ENCODE data around the gene MTHFD1L.
A peak's percentile ranks its signal among the peaks of the same experiment; 100 is the strongest.

Gene MTHFD1L

DNA sequence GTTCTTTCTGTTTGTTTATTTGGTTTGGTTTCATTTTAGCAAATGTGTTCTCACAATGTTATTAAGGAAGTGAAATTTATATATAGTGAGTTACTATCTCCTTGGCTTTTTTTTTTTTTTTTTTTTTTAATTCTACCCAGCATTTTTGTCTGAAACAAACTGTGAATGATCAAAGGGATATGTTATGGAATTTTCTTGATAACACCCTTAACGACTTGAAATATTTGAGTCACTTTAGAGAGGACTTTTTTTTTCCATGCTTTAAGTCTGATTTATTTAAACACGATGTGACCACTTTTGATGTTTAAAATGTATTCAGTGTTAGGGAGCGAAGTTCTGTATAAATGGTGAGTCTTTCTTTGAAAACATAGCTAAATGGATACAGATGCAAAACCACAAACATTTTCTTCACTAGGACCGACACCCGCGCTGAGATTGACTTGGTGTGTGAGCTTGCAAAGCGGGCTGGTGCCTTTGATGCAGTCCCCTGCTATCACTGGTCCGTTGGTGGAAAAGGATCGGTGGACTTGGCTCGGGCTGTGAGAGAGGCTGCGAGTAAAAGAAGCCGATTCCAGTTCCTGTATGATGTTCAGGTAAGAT lies 149.7 kb downstream of the MTHFD1L start:
- no peak for DNase-seq (ENCODE audit: low read depth)

DNA sequence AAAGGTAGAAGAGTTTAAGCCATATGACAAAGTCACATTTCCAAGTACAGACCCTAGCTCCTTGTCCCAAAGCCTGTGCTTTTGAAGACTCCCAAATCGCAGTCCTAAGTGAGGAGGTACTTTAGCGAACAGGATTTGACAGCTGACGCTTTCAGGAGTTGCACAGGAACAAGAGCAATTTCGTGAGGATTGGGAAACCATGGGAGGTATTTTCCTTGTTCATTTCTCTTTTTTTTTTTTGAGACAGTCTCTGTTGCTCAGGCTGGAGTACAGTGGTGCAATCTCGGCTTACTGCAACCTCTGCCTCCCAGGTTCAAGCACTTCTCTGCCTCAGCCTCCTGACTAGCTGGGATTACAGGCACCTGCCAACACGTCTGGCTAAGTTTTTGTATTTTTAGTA lies 150.6 kb downstream of the MTHFD1L start:
- DNase-seq (ENCODE audit: low read depth) = no peak

DNA sequence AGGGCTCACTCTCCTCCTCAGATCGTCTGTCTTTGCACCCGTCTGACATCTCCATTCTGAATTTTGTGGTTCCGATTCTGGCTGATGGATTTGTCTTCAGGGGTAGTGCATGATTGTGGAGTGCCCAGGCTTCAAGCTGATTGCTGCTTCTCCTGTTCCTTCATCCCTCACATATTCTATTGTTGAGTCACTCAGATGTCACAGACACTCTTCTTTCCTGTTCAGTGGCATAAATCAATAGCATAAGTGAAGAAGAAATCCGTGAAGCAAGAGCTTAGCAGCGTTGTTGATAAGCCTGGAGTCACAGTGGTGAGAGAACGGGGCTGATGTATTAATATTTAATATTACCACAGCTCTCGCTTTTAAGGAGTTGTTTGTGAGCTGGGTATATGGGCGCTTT lies 152.5 kb downstream of the MTHFD1L start:
- no peak for DNase-seq (ENCODE audit: low read depth)

DNA sequence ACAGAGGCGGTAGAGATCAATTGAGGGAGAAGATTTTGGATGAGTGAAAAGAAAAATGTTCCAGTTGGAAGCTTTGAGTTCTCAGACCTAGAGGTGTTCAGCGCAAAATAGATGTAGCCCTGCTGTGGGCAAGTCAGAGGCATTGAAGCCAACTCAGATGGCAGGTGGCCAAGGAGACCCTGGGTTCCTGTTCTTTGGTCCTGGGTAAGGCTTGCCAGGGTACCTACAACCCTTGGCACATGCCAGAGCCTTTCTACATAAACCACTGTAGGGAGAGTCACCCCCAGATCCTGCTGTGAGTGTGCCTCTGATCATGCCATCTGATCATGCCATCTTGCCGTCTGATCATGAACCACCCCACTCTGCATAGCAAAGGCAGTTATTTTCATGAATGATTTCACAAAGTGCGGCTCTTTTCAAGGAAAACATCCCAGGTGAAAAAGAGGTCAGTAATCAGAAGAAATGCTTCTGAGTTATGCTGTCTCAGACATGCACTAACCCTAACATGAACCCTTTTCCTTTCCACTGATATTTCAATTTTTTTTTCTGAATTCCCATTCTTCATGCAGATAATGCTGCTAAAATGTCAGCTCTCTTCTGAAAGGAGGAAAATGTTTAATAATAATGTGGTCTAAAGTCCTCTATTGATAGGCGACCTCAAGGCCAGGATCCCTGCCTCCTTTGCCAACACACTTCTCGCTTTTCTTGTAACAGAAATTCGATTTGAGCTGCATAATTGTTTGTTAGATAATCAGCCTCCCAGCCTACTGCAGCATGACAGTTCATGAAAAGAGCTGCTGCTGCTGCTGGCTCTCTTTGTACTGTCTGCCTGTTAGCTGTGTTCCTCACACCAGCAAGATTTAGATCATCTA lies 153.6 kb downstream of the MTHFD1L start:
- DNase-seq (ENCODE audit: low read depth) = no peak

DNA sequence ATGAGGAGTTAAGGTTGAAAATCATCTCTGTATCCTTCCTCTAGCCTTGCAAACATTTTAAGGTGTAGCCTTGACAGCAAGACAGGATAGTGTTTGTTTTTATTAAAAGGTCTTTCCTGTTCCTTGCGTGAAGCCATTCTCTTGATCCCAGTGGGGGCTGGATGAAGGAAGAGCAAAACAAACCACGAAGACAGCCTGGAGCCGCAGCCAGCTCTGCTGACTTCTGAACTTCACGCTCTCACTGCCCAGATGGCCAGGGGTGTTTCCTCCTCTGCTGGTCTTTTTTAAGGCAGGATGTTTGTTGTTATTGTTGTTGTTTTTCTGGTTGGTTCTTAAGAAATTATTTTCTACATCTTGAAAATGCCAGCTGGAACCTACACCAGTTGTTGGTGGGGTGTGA lies 156.4 kb downstream of the MTHFD1L start:
- no peak for DNase-seq (ENCODE audit: low read depth)

DNA sequence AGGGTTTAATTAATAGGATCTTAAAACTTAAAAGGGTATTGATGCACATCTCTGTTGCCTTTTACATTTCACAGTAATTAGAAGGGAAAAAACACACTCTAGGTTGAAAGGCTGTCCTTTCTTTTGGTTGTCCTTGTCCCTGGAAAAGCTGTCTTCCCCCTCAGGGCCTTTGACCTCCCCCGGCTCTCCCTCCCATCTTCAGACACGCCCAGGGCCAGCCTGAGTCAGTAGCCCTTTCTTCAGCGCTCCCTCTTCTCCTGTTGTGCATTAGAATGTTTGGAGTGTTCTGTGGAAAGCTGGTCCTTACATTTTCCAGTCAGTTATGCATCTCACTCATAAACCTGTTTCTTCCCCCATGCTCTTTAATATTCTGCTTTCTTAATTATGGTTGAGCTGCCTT lies 157.0 kb downstream of the MTHFD1L start:
- no peak for DNase-seq (ENCODE audit: low read depth)

DNA sequence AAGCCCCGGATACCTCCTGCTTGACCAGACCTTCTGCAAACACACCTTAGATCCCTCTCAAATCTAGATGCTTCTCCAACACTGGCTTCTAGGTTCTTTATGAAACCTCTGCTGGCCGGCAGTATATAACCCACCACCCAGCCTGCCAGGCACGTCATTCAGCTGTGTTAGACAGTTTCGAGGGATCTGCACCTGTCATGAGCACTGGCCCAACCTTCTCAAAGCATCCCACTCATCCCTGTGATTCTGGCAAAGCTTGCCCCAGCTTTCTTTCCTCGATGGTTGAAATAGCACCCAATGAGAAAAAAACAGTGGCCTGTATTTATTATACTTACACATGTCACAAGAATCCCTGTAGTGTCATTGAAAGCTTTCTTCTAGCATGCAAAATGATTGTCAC lies 157.8 kb downstream of the MTHFD1L start:
- DNase-seq (ENCODE audit: low read depth) = no peak

DNA sequence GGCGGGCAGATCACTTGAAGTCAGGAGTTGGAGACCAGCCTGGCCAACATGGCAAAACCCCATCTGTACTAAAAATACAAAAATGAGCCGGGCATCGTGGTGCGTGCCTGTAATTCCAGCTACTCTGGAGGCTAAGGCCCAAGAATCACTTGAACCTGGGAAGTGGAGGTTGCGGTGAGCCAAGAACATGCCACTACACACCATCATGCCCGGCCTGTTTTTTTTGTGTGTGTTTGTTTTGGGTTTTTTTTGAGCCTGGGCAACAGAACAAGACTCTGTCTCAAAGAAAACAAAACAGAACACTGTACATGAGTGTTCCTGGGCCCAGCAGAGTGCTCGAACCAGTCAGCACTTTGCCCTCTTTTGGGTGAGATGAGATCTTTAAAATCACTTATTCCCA lies 159.1 kb downstream of the MTHFD1L start:
- DNase-seq (ENCODE audit: low read depth) = no peak

DNA sequence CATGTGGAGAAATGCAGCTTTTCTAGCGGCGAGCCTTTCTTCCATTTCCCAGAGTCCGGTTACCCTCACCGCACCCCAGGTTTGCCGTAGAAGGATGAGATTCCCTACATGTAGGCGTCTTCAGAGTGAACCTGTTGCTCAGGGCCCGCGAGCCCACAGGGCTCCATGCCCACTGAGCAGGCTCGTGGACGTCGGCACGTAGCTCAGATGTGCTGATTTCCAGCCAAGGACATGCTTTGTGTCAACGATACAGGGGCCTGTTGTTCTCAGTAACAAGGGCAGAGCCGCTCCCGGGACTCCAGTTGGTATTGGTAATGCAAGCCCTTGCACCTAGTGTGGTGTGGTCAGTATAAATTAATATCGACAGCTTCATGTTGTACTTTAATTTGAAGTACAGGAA lies 159.6 kb downstream of the MTHFD1L start:
- no peak for DNase-seq (ENCODE audit: low read depth)

DNA sequence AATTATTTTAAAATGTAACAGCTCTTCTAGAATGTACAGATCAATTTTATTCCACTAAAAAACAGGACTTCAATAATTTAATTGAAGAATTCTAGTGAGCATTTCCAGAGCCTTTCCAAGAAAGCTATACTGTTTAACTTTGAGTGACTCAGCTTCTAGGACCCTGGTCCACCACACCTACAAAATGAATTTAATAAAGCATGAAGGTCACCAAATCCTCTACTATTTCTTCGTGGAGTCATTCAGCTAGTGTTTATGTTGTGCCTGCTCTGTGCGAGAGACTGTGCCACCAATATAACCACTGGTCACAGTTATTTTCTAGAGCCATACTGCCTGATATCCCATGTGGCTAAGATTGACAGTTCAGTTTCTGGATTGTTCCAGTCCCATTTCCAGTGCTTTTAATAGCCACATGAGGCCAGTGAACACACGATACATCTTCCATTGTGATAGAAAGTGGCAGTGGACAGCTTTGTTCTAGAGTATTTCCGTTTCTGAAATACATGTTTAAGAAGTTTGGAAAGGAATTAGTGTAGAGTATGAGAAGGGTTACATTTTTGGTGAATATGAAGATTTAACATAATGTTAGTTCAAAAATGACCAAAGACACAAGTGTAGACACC lies 160.7 kb downstream of the MTHFD1L start:
- no peak for DNase-seq (ENCODE audit: low read depth)

DNA sequence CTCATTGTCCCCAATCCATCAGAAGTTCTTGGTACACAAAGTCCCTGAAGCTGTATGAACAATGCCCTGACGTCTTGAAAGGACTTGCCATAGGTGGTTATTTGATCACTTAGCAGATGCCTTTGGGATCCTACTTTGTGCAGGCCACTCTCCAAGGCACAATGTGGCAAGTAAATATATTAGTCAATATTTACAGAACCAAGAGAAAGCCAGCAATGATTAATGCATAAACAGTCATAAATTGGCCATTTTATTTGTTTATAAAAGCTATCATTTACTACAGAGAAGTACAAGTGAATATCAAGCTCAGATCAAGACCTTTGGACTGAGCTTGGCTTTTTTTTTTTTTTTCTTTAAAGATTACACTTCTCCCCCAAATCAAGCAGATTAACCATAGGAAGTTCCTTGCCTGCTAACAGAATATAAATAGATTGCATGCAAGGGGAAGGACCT lies 161.8 kb downstream of the MTHFD1L start:
- no peak for DNase-seq (ENCODE audit: low read depth)

DNA sequence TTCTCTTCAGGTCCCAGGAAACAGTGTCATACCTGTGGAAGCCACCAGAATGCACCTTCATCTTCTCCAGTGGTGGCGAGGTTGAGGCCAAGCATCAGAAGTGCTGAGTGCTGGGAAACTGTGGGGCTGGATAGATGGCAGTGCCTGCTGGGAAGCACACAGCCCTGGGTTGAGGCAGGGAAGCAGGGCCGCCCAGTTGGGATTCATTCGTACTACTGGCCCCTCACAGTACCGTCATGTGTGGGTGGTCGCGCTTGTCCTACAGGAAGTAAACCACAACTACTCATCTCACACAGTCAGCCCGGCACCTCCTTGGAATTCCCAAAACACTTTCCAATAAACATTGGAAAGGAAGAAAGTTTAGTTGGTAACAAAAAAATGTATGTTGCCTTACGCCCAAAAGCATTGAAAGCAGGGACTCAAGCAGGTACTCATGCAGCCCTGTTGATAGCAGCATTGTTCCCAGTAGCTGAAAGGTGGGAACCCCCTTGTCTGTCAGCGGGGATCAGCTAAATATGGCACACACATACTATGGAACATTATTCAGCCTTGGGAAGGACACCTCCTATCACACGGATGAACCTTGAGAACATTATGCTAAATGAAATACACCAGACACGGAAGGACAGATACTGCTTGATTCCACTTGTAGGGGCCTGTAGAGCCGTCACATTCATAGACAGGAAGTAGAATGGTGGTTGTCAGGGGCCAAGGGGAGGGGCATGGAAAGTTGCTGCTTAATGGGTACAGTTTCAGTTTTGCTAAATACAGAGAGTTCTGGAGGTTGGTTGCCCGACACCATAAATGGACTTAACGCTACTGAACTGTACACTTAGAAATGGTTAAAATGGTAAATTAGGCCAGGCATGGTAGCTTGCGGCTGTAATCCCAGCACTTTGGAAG lies 162.7 kb downstream of the MTHFD1L start:
- DNase-seq (ENCODE audit: low read depth) = no peak

DNA sequence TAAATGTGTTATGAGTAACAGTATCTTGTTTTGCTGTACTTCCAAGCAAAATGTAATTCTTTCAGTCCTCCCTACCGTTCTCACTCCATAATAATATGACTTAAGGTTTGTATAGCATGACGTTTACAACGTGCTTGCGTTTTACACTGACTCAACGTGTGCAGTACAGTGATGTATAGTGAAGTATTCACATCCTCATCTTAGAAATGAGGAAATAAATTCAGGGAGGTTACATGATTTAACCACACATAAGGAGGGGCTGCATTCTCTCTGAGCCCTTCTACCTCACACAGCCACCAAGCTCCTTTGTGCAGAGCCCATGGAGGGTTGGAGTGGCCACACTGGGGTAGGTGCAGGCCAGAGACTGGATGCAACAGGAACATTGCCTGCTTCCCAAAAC lies 164.5 kb downstream of the MTHFD1L start:
- DNase-seq (ENCODE audit: low read depth) = no peak

DNA sequence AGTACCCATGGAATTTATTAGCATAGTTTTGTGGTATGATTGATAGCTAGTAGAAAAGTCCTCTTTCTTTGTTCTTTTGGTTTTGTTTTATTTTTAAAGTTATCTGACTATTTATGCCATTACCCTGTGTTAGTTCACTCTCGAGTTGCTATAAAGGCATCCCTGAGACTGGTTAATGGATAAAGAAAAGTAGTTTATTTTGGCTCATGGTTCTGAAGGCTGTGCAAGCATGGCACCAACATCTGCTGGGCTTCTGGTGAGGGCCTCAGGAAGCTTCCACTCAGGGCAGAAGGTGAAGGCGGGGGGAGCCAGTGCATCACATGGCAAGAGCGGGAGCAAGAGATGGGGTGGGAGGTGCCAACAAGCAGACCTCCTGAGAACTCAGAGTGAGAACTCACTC lies 166.5 kb downstream of the MTHFD1L start:
- DNase-seq (ENCODE audit: low read depth) = no peak

DNA sequence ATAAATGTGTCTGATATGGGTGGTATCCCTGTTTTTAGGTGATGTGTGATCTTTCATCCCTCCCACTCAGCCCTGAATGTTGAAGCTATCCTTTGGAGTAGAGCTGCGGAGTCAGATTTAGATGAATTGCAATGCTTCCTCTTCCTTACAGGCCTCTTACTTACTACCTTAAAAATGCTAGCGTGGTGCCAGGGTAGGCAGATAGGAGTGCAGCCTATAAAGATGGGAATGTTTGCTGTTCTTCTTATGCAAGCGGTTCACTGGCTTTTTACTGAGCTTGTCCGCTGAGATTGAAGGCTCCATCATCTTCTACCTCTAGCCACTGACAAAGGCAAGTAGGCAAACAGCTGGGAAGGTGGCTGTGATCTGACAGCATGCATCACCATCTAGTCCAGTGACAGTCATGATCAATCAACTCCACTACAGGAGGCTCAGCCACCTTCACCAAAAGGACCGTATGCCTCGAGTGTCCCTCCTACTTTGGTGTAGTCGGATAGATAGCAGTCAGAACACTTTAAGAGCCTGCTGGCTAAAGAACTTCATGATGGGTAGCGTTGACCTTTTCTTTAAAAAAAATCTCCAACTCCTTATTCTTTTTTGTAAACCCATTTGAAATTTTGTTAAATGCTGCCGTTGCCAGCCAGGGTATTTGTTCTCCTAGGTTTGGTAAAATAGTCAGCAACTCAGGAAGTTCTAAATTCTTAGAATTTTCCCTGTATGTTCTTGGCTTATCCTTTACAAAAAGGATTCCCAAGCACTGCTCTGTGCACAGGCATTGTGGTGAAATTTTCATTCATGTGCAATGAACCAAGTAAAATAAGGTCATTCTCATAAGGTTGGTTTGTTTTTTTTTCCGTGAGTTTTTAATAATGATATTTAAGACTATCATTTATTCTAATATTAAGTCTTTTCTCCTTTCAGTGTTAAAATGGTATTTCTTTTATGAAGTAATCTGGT lies 169.6 kb downstream of the MTHFD1L start:
- DNase-seq (ENCODE audit: low read depth) = no peak

DNA sequence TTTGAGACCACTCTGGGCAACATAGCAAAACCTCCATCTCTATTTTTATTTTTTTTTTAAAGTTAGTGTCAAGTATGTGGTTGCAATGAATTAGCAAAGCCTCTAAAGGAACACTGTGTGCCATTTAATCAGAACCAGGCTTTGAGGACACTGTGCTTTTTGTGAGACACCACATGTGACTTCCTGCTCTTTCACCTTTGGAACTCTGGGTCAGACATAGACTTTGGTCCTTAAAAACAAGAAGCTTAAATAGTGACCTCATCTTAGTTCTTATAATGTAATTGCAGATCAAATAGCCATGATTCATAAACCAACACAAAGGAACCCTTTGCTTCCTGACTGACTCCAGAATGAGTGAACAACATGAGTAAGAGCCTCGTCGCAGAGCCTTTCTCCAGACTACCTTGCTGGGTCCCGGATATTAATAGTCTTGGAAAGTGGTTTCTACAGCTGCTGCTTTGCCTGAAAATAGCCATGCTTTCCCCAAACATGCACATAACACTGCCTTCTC lies 170.8 kb downstream of the MTHFD1L start:
- peak; percentile 67 for DNase-seq (ENCODE audit: low read depth)

DNA sequence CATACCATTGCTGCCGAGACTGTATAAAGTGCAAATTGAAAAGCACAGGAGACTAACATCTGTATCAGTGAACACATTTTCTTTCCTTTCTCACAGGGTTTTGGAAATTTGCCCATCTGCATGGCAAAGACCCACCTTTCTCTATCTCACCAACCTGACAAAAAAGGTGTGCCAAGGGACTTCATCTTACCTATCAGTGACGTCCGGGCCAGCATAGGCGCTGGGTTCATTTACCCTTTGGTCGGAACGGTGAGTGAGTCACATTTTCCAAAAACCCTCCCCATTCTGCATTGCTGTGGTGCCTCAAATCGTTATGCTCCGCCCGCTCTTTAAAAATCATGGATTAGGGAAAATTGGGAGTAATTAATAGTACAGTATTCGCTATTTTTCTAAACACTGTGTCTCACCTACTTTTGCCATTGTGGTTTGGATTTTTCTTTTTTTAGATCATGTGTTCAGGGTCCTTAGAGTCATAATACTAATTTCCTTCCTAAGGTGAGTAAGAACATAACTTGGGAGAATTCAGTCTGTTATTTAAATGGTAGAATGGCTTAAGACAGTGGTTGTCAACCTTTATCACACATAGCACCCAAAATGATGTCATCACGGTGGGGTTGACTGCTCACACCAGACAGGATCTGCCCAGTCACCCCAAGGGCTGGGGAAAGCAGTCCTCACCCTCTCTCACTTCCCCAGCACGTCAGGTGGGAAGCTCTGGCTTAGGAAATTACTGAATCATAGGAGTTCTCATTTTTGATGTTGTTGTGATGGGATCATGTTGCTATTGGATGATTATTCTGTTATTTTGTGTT lies 171.6 kb downstream of the MTHFD1L start:
- no peak for DNase-seq (ENCODE audit: low read depth)

DNA sequence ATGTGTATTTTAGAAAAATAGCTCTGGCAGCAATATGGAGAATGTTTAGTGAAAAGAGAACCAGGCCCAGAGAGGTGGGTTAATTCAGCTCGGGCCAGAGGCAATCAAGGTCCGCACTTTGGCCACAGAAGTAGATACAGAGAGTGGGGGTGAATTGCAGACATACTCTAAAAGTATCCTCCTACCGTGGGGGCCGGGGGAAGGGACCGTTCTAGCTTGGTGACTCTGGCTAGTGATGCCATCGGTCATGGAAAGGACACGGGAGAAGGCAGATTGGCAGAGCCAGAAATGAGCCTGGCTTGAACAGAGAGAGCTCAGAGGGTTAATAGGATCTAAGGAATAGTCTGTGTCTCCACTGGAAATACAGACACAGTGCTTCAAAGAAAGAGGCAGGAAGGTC lies 173.1 kb downstream of the MTHFD1L start:
- no peak for DNase-seq (ENCODE audit: low read depth)

DNA sequence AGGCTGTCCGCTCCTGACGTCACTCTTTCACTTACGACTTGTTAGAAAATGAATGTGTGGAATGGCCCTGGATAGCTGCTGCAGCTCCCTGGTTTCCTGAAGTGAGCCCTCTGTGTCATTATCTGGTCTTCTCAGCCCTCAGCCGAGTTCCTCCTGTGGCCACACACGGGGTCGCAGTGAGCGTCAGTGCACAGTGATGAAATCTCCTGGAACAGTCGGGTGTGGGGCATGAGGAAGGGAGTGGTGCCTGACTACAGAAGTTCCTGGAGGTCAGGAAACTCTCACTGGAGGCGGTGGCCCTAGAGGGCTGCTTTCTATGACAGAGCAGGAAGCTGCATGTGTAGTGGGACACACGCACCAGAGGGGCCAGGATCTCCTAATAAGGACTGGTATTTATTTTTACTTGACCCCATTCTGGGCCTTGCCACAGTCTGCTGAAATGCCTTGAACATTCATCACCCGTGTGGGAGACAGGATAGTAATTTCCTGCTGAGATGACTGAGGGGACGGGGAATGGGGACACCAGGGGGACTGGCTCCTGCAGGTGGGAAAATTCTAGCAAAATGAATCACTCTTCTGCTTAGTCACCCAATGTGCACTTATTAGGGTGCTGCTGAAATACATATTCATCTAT lies 175.5 kb downstream of the MTHFD1L start:
- DNase-seq (ENCODE audit: low read depth) = peak; percentile 73

Data from fibroblast of the conjunctiva (primary cell).